Activated CD4-positive, alpha-beta T cell treated with anti-CD3 and anti-CD28 coated beads, Interleukin-2, amount 10 ng/mL, durations not matched to agents 24 days and 14 days (primary cell): ENCODE data around the gene USP35. TPM values are rescaled to one million over a fixed set of nuclear protein-coding genes. Genes with fewer than 3 reads are reported as not detected.
A peak's percentile ranks its signal among the peaks of the same experiment; 100 is the strongest.

Experiments
- DNase-seq: peaks from one replicate; pipeline ENCODE4 v3.0.0; 2022
- H3K27ac Mint-ChIP-seq: one replicate; pipeline ENCODE4 v1.8.0; 2022; ENCODE audit warnings: mild to moderate bottlenecking, mixed read lengths
- H3K27me3 Mint-ChIP-seq: one replicate; pipeline ENCODE4 v1.8.0; 2022; ENCODE audit warnings: mixed read lengths
- H3K36me3 Mint-ChIP-seq: one replicate; pipeline ENCODE4 v1.8.0; 2022; ENCODE audit warnings: low read depth, mild to moderate bottlenecking, mixed read lengths
- H3K4me1 Mint-ChIP-seq: one replicate; pipeline ENCODE4 v1.8.0; 2021; ENCODE audit warnings: mixed read lengths
- H3K4me3 Mint-ChIP-seq: one replicate; pipeline ENCODE4 v1.8.0; 2022; ENCODE audit warnings: mild to moderate bottlenecking, moderate library complexity, mixed read lengths
- H3K9me3 Mint-ChIP-seq: one replicate; pipeline ENCODE4 v1.8.0; 2021; ENCODE audit warnings: mixed read lengths
- intact Hi-C: fragments of 100-400 bp; cut with micrococcal nuclease; formaldehyde crosslinking; loops from one replicate; pipeline ENCODE4 v1.15.1; 2023
- total RNA-seq: library from RNA; stranded (reverse); gene quantifications from 2 replicates; pipeline ENCODE4 v1.2.3, GENCODE V29; 2022

Gene USP35
- total RNA-seq, 1 donor from 2014 or later = 13.1 TPM

- Mint-ChIP-seq H3K36me3 (peaks cover 33% of the 10 kb centered on the region), H3K27me3 (no peaks in the 10 kb centered on the region), H3K4me3 (no peak overlapping the region), H3K9me3 (no peaks in the 10 kb centered on the region), H3K27ac (no peak overlapping the region), H3K4me1 (peaks cover 51% of the 10 kb centered on the region)
- intact Hi-C loops = no loop called here
- DNase-seq = no peak
Observed at GRCh38 chr11:78197816-78198215, 9.1 kb downstream of the USP35 start.

DNA sequence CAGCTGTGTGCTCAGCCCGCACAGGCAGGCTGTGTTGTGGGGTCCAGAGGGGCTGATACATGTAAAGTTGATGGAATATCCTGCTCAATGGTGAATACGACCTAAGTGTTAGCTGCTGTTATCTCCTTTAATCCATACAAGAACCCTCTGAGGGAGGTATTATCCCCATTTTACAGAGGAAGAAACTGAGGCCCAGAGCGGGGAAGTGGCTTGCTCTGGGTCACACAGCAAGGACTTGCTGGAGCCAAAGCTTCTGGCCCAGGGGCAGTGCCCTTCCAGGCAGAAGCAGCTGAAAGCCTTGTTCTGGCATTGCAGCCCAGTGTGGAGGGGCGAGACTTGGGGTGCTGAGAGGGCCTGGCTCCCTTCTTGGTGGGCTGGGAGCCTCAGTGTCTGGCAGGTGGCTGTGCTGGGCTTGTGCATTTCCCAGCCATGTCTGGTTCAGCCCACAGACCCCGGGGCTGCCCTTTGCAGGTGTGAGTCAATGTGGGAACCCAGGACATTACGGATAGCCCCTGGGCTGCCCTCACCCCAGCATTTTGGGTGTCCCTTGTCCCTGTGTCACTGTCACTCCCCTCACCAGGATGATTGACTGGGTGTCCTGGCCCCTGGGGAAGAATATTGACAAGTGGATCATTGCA lies 10.4 kb downstream of the USP35 start:
- H3K4me1 Mint-ChIP-seq = peaks cover 45% of the 10 kb centered on the region
- intact Hi-C loops = no loop called here
- H3K27me3 Mint-ChIP-seq = no peaks in the 10 kb centered on the region
- no peak for DNase-seq
- no peak overlapping the region for H3K4me3 Mint-ChIP-seq
- no peaks in the 10 kb centered on the region for H3K9me3 Mint-ChIP-seq
- H3K27ac Mint-ChIP-seq = no peak overlapping the region
- H3K36me3 Mint-ChIP-seq = peaks cover 29% of the 10 kb centered on the region

DNA sequence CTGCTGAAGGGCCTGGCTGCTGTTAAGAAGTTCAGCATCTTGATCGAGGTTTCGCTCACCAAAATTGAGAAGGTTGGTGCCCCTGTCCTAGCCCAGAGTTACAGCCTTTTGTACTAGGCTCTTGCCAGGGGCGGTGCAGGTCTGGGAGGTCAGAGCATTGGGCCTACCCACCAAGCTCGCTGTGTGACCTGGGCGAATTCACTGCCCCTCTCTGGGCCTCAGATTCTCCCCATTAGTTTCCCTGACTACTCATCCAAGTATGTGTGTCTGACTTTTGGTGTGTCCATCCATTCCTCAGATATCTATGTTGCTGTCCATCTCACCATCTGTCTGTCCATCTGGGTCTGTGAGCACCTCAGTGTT lies 10.9 kb downstream of the USP35 start:
- Mint-ChIP-seq H3K27me3 (no peaks in the 10 kb centered on the region), H3K9me3 (no peaks in the 10 kb centered on the region)

DNA sequence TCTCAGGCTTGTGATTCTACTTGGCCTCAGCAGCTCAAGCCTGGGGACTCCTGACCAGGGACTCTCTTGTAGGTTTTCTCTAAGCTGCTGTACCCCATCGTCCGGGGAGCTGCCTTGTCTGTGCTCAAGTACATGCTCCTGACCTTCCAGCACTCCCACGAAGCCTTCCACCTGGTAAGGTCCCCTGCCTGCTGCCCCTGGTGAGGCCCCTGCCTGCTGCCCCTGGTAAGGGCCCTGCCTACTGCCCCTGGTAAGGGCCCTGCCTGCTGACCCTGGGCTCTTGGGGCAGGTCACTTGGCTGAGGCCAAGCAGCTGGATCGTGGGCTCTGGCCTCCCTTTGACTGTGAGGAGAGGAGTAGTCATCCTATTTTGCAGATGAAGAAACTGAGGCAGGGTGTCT lies 11.3 kb downstream of the USP35 start:
- Mint-ChIP-seq H3K4me3 (no peak overlapping the region), H3K4me1 (peaks cover 43% of the 10 kb centered on the region), H3K9me3 (no peaks in the 10 kb centered on the region), H3K27me3 (no peaks in the 10 kb centered on the region), H3K27ac (no peak overlapping the region), H3K36me3 (peaks cover 31% of the 10 kb centered on the region)
- DNase-seq = no peak
- intact Hi-C loops = no loop called here

More for the DNA sequence above, 10.9 kb downstream of the USP35 start:
- intact Hi-C loops = no loop called here
- no peak overlapping the region for H3K4me3 Mint-ChIP-seq
- no peak for DNase-seq
- peaks cover 45% of the 10 kb centered on the region for H3K4me1 Mint-ChIP-seq
- no peak overlapping the region for H3K27ac Mint-ChIP-seq
- H3K36me3 Mint-ChIP-seq = peaks cover 30% of the 10 kb centered on the region

DNA sequence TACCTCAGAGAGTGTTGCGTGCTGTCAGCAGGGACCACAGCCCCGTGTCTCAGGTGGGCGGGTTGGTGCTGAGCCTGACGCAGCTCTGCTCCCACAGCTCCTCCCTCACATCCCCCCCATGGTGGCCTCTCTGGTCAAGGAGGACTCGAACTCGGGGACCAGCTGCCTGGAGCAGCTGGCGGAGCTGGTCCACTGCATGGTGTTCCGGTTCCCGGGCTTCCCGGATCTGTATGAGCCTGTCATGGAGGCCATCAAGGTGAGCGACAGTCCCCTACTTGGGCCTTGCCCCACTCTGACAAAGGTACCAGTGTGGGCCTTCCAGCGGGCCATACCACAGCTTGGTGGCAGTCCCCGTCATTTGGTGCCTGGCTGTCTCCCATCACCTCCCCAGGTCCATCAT lies 11.8 kb downstream of the USP35 start:
- Mint-ChIP-seq H3K9me3 (no peaks in the 10 kb centered on the region), H3K4me1 (peaks cover 38% of the 10 kb centered on the region), H3K27me3 (no peaks in the 10 kb centered on the region), H3K4me3 (no peak overlapping the region), H3K27ac (peak overlapping the region; percentile 84), H3K36me3 (peaks cover 32% of the 10 kb centered on the region)
- intact Hi-C loops = no loop called here
- no peak for DNase-seq

GRCh38 chr11:78201096-78201818 lies 12.5 kb downstream of the USP35 start:
- Mint-ChIP-seq H3K4me1 (peaks cover 41% of the 10 kb centered on the region), H3K36me3 (peaks cover 31% of the 10 kb centered on the region), H3K4me3 (peak overlapping the region; percentile 54), H3K9me3 (no peaks in the 10 kb centered on the region), H3K27me3 (no peaks in the 10 kb centered on the region), H3K27ac (peak overlapping the region; percentile 84)
- intact Hi-C loops = no loop called here
- no peak for DNase-seq

DNA sequence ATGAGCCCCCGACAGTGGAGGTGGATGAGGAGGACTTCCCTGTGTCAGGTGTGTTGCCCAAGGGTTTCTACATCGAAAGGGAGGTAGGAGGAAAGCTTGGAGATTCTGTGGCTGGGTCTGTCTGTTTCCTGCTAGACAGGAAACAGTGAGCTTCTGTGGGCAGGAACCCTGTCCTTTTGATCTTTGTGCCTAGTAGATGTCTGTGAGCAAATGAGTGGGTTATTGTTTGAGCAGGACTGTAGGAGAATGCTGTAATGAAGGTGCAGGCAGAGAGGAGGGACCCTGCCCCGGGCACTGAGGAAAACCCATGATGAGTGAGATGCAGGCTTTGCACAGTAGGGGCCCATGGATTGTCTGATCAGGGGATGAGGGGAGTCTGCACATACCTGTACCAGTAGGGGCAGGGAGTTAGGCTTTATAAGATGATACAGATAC lies 14.0 kb downstream of the USP35 start:
- Mint-ChIP-seq H3K4me1 (peaks cover 43% of the 10 kb centered on the region), H3K36me3 (peaks cover 38% of the 10 kb centered on the region), H3K9me3 (no peaks in the 10 kb centered on the region), H3K27ac (peak overlapping the region; percentile 95), H3K4me3 (peak overlapping the region; percentile 81), H3K27me3 (no peaks in the 10 kb centered on the region)
- peak; percentile 88 for DNase-seq
- intact Hi-C loops = loop anchor here (1.0 to 2.0 kb wide), 3 partner anchors 8 to 24 kb away; partner anchors contain the start of genes KCTD21 and USP35

- peak; percentile 84 for DNase-seq
- Mint-ChIP-seq H3K27me3 (no peaks in the 10 kb centered on the region), H3K36me3 (peaks cover 38% of the 10 kb centered on the region), H3K4me1 (peaks cover 43% of the 10 kb centered on the region), H3K4me3 (peak overlapping the region; percentile 81), H3K27ac (peak overlapping the region; percentile 95), H3K9me3 (no peaks in the 10 kb centered on the region)
- intact Hi-C loops = loop anchor here (2.0 kb wide), 2 partner anchors 14 to 24 kb away; partner anchors contain the start of genes KCTD21 and USP35
Observed at GRCh38 chr11:78203184-78203583, 14.5 kb downstream of the USP35 start.

DNA sequence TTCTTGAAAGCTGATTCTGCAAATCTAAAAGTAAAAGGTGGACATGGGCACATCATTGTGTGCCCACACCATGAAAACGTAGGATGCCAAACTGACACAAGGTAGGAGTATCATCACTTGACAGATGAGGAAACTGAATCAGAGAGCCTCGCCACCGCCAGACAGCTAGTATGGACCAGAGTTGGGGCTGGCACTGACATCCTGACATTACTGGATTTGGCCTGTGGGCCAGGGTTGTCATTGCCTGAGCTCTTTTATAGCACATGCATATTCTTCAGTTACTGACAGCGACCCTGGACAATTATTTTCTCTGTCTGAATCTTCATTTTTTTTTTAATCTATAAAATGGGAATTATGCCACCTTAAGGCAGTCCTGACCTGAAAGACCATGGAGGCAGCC lies 16.5 kb downstream of the USP35 start:
- peak overlapping the region; percentile 31 for H3K27ac Mint-ChIP-seq
- no peaks in the 10 kb centered on the region for H3K9me3 Mint-ChIP-seq
- no peak for DNase-seq
- intact Hi-C loops = no loop called here
- H3K4me1 Mint-ChIP-seq = peaks cover 37% of the 10 kb centered on the region
- no peak overlapping the region for H3K4me3 Mint-ChIP-seq
- H3K27me3 Mint-ChIP-seq = no peaks in the 10 kb centered on the region
- peaks cover 47% of the 10 kb centered on the region for H3K36me3 Mint-ChIP-seq

GRCh38 chr11:78205691-78206090 lies 17.0 kb downstream of the USP35 start:
- Mint-ChIP-seq H3K27me3 (no peaks in the 10 kb centered on the region), H3K9me3 (no peaks in the 10 kb centered on the region), H3K36me3 (peaks cover 52% of the 10 kb centered on the region), H3K4me1 (peaks cover 37% of the 10 kb centered on the region), H3K4me3 (no peak overlapping the region), H3K27ac (no peak overlapping the region)
- DNase-seq = no peak
- intact Hi-C loops = no loop called here

DNA sequence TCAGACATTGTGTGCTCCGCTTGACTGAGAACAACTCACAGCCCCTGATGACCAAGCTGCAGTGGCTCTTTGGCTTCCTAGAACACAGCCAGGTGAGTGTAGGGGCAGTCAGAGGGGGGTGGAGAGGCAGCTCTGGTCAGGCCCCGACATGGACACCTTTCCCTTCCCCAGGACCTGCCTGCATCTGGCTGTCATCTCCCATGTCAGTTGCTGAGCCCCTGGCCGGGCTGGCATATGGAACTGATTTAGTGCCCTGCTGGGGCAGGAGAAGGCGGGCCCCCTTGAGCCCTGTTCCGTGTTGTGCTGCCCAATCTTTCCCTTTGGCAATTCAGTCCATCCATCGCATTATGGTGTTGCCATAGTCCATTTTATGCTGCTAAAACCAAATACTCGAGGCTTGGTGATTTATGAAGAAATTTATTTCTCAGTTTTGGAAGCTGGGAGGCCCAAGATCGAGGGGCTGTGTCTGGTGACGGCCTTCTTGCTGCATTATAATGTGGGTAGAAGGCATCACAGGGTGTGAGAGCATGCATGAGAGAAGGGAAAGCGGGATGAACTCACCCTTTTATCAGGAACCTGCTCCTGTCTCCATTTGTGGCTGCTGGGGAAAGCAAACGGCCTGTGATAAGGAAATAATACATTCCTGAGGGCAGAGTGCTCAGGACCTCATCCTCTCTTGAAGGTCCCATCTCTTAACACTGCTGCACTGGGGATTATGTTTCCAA lies 19.0 kb downstream of the USP35 start:
- Mint-ChIP-seq H3K27ac (no peak overlapping the region), H3K4me3 (no peak overlapping the region)
- intact Hi-C loops = no loop called here

GRCh38 chr11:78208257-78209165 lies 19.8 kb downstream of the USP35 start:
- Mint-ChIP-seq H3K9me3 (no peaks in the 10 kb centered on the region), H3K36me3 (peaks cover 58% of the 10 kb centered on the region), H3K4me3 (no peak overlapping the region), H3K27ac (no peak overlapping the region), H3K27me3 (no peaks in the 10 kb centered on the region), H3K4me1 (peaks cover 17% of the 10 kb centered on the region)
- intact Hi-C loops = no loop called here
- no peak for DNase-seq

More for the DNA sequence above, 19.0 kb downstream of the USP35 start:
- Mint-ChIP-seq H3K36me3 (peaks cover 59% of the 10 kb centered on the region), H3K27me3 (no peaks in the 10 kb centered on the region), H3K4me1 (peaks cover 22% of the 10 kb centered on the region), H3K9me3 (no peaks in the 10 kb centered on the region)
- no peak for DNase-seq

DNA sequence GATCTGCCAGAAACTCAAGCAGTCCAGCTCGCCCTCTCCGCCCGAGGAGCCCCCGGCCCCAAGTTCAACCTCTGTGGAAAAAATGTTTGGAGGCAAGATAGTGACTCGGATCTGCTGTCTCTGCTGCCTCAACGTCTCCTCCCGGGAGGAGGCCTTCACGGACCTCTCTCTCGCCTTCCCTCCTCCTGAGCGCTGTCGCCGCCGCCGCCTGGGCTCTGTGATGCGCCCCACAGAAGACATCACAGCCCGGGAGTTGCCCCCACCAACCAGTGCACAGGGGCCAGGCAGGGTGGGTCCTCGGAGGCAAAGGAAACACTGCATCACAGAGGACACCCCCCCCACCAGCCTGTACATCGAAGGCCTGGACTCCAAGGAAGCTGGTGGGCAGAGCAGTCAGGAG lies 20.8 kb downstream of the USP35 start:
- no peak overlapping the region for H3K4me3 Mint-ChIP-seq
- peaks cover 15% of the 10 kb centered on the region for H3K4me1 Mint-ChIP-seq
- peaks cover 61% of the 10 kb centered on the region for H3K36me3 Mint-ChIP-seq
- no peak for DNase-seq
- H3K27me3 Mint-ChIP-seq = no peaks in the 10 kb centered on the region
- intact Hi-C loops = no loop called here
- no peaks in the 10 kb centered on the region for H3K9me3 Mint-ChIP-seq
- H3K27ac Mint-ChIP-seq = no peak overlapping the region
